ENCODE results near the gene DNAH9.
A peak's percentile ranks its signal among the peaks of the same experiment; 100 is the strongest.
"Not testable (repeated sequence)": the region's sequence is repeated elsewhere in the genome, so short reads cannot be mapped to it uniquely, and the experiment has no call there.

Gene DNAH9

GRCh38 chr17:11954936-11955335 is 356.7 kb downstream of the DNAH9 start:
- DNase-seq (ENCODE audit: low read depth, low spot score) = no peak
- Histone ChIP-seq H3K27me3 (ENCODE audit: insufficient read depth, insufficient read length) (no peaks in the 10 kb centered on the region), H3K9ac (ENCODE audit: insufficient read length, low read depth) (no peak overlapping the region), H3K4me1 (ENCODE audit: insufficient read depth, insufficient read length) (no peaks in the 10 kb centered on the region), H3K36me3 (ENCODE audit: insufficient read depth, insufficient read length, low read length) (no peaks in the 10 kb centered on the region), H3K4me3 (ENCODE audit: insufficient read length, low read depth) (no peak overlapping the region), H3K9me3 (ENCODE audit: insufficient read depth, low read length) (peaks cover 9% of the 10 kb centered on the region; the same call in 1 of the 2 replicates)
- TF ChIP-seq ZNF274 (IDR thresholded peaks at IDR 0.05; ENCODE audit: low read depth, low read length) (no peak), YY1 (IDR thresholded peaks at IDR 0.05; ENCODE audit: insufficient read depth, insufficient read length) (no peak), SUZ12 (IDR thresholded peaks at IDR 0.05; ENCODE audit: extremely low read depth, insufficient read depth, insufficient read length) (no peak)

GRCh38 chr17:11969565-11969964 is 371.3 kb downstream of the DNAH9 start:
- no peak for TF ChIP-seq YY1 (IDR thresholded peaks at IDR 0.05; ENCODE audit: insufficient read depth, insufficient read length)
- TF ChIP-seq SUZ12 (IDR thresholded peaks at IDR 0.05; ENCODE audit: extremely low read depth, insufficient read depth, insufficient read length) = no peak
- no peak for TF ChIP-seq ZNF274 (IDR thresholded peaks at IDR 0.05; ENCODE audit: low read depth, low read length)
- no peaks in the 10 kb centered on the region for H3K27me3 ChIP-seq (ENCODE audit: insufficient read depth, insufficient read length)
- no peaks in the 10 kb centered on the region for H3K4me1 ChIP-seq (ENCODE audit: insufficient read depth, insufficient read length)
- no peak overlapping the region for H3K4me3 ChIP-seq (ENCODE audit: insufficient read length, low read depth)
- H3K9me3 ChIP-seq (ENCODE audit: insufficient read depth, low read length) = peaks cover 16% of the 10 kb centered on the region
- DNase-seq (ENCODE audit: low read depth, low spot score) = no peak
- no peaks in the 10 kb centered on the region for H3K36me3 ChIP-seq (ENCODE audit: insufficient read depth, insufficient read length, low read length)
- H3K9ac ChIP-seq (ENCODE audit: insufficient read length, low read depth) = no peak overlapping the region

DNA sequence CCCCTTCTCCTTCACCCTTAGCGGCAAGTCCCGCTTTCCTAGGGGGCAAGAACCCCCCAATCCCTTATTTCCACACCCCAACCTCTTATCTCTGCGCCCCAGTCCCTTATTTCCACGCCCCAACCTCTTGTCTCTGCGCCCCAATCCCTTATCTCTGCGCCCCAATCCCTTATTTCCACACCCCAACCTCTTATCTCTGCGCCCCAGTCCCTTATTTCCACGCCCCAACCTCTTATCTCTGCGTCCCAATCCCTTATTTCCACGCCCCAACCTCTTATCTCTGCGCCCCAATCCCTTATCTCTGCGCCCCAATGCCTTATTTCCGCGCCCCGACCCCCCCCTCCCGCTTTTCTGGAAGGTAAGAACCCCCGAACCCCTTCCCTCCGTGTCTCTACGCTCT is 374.5 kb downstream of the DNAH9 start:
- not testable (repeated sequence) for H3K4me3 ChIP-seq (ENCODE audit: insufficient read length, low read depth); H3K9ac ChIP-seq (ENCODE audit: insufficient read length, low read depth); H3K4me1 ChIP-seq (ENCODE audit: insufficient read depth, insufficient read length); H3K36me3 ChIP-seq (ENCODE audit: insufficient read depth, insufficient read length, low read length); H3K27me3 ChIP-seq (ENCODE audit: insufficient read depth, insufficient read length); H3K9me3 ChIP-seq (ENCODE audit: insufficient read depth, low read length); DNase-seq (ENCODE audit: low read depth, low spot score)

GRCh38 chr17:11979795-11980194 is 381.5 kb downstream of the DNAH9 start:
- H3K36me3 ChIP-seq (ENCODE audit: insufficient read depth, insufficient read length, low read length) = peaks cover 26% of the 10 kb centered on the region
- DNase-seq (ENCODE audit: low read depth, low spot score) = no peak
- H3K27me3 ChIP-seq (ENCODE audit: insufficient read depth, insufficient read length) = no peaks in the 10 kb centered on the region
- peaks cover 18% of the 10 kb centered on the region for H3K9me3 ChIP-seq (ENCODE audit: insufficient read depth, low read length)
- H3K9ac ChIP-seq (ENCODE audit: insufficient read length, low read depth) = no peak overlapping the region
- no peak overlapping the region for H3K4me3 ChIP-seq (ENCODE audit: insufficient read length, low read depth)
- H3K4me1 ChIP-seq (ENCODE audit: insufficient read depth, insufficient read length) = no peaks in the 10 kb centered on the region
- TF ChIP-seq ZNF274 (IDR thresholded peaks at IDR 0.05; ENCODE audit: low read depth, low read length) (no peak), YY1 (IDR thresholded peaks at IDR 0.05; ENCODE audit: insufficient read depth, insufficient read length) (no peak), SUZ12 (IDR thresholded peaks at IDR 0.05; ENCODE audit: extremely low read depth, insufficient read depth, insufficient read length) (no peak)

GRCh38 chr17:11980813-11981212 is 382.5 kb downstream of the DNAH9 start:
- H3K36me3 ChIP-seq (ENCODE audit: insufficient read depth, insufficient read length, low read length) = peaks cover 26% of the 10 kb centered on the region
- H3K27me3 ChIP-seq (ENCODE audit: insufficient read depth, insufficient read length) = no peaks in the 10 kb centered on the region
- TF ChIP-seq SUZ12 (IDR thresholded peaks at IDR 0.05; ENCODE audit: extremely low read depth, insufficient read depth, insufficient read length) = no peak
- no peak for TF ChIP-seq ZNF274 (IDR thresholded peaks at IDR 0.05; ENCODE audit: low read depth, low read length)
- no peak for TF ChIP-seq YY1 (IDR thresholded peaks at IDR 0.05; ENCODE audit: insufficient read depth, insufficient read length)
- no peak for DNase-seq (ENCODE audit: low read depth, low spot score)
- H3K9ac ChIP-seq (ENCODE audit: insufficient read length, low read depth) = no peak overlapping the region
- H3K4me3 ChIP-seq (ENCODE audit: insufficient read length, low read depth) = no peak overlapping the region
- H3K9me3 ChIP-seq (ENCODE audit: insufficient read depth, low read length) = peaks cover 18% of the 10 kb centered on the region
- no peaks in the 10 kb centered on the region for H3K4me1 ChIP-seq (ENCODE audit: insufficient read depth, insufficient read length)

GRCh38 chr17:11981862-11982261 is 383.6 kb downstream of the DNAH9 start:
- no peaks in the 10 kb centered on the region for H3K4me1 ChIP-seq (ENCODE audit: insufficient read depth, insufficient read length)
- no peak overlapping the region for H3K9ac ChIP-seq (ENCODE audit: insufficient read length, low read depth)
- peaks cover 26% of the 10 kb centered on the region for H3K36me3 ChIP-seq (ENCODE audit: insufficient read depth, insufficient read length, low read length)
- H3K27me3 ChIP-seq (ENCODE audit: insufficient read depth, insufficient read length) = no peaks in the 10 kb centered on the region
- peaks cover 18% of the 10 kb centered on the region for H3K9me3 ChIP-seq (ENCODE audit: insufficient read depth, low read length)
- no peak overlapping the region for H3K4me3 ChIP-seq (ENCODE audit: insufficient read length, low read depth)
- TF ChIP-seq SUZ12 (IDR thresholded peaks at IDR 0.05; ENCODE audit: extremely low read depth, insufficient read depth, insufficient read length) = no peak
- TF ChIP-seq ZNF274 (IDR thresholded peaks at IDR 0.05; ENCODE audit: low read depth, low read length) = no peak
- TF ChIP-seq YY1 (IDR thresholded peaks at IDR 0.05; ENCODE audit: insufficient read depth, insufficient read length) = no peak
- peak; percentile 9 for DNase-seq (ENCODE audit: low read depth, low spot score)

GRCh38 chr17:11986179-11986941 is 388.1 kb downstream of the DNAH9 start:
- no peaks in the 10 kb centered on the region for H3K4me1 ChIP-seq (ENCODE audit: insufficient read depth, insufficient read length)
- DNase-seq (ENCODE audit: low read depth, low spot score) = no peak
- peaks cover 23% of the 10 kb centered on the region for H3K36me3 ChIP-seq (ENCODE audit: insufficient read depth, insufficient read length, low read length)
- H3K9me3 ChIP-seq (ENCODE audit: insufficient read depth, low read length) = no peaks in the 10 kb centered on the region
- H3K9ac ChIP-seq (ENCODE audit: insufficient read length, low read depth) = no peak overlapping the region
- TF ChIP-seq SUZ12 (IDR thresholded peaks at IDR 0.05; ENCODE audit: extremely low read depth, insufficient read depth, insufficient read length) (no peak), ZNF274 (IDR thresholded peaks at IDR 0.05; ENCODE audit: low read depth, low read length) (no peak), YY1 (IDR thresholded peaks at IDR 0.05; ENCODE audit: insufficient read depth, insufficient read length) (no peak)
- no peak overlapping the region for H3K4me3 ChIP-seq (ENCODE audit: insufficient read length, low read depth)
- H3K27me3 ChIP-seq (ENCODE audit: insufficient read depth, insufficient read length) = no peaks in the 10 kb centered on the region
